Fibroblast of skin of abdomen (primary cell): ENCODE results near the gene ATF7IP.
"Not testable (repeated sequence)": the region's sequence is repeated elsewhere in the genome, so short reads cannot be mapped to it uniquely, and the experiment has no call there.

Source experiments
- DNase-seq: peaks from one replicate; pipeline ENCODE4 v3.0.0-alpha.2; 2013

Gene ATF7IP

DNA sequence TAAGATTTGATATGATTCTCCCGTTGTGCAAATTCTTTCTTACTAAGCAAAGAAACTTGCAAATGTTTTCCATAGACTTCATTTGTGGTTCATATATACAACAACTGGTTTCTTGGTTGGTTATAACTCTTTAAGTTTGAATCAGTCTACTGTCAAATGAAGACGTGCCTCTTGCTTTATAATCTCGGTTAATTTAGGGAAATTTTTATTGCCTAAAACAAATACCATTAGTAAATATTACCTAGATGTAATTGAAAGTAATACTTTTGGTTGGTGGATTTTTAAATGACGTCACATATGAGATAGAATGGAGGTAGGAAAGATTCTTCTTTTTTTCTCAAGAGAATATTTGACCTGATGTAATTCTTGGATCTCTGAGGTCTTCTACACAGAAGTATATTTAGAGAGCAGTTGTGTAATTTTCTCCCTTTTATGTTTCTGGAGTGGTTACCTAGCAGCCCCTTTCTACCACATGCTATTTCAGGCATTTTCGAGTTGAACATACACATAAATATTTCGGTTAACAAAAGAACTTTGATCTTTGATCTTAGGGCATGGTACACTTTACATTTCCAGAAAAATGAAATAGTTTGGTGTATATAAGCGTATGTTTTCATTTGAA is 1.7 kb downstream of the ATF7IP start:
- DNase-seq = peak; percentile 37

GRCh38 chr12:14369311-14369710 is 3.8 kb downstream of the ATF7IP start:
- no peak for DNase-seq

GRCh38 chr12:14373217-14373616 is 7.7 kb downstream of the ATF7IP start:
- DNase-seq = peak; percentile 51

DNA sequence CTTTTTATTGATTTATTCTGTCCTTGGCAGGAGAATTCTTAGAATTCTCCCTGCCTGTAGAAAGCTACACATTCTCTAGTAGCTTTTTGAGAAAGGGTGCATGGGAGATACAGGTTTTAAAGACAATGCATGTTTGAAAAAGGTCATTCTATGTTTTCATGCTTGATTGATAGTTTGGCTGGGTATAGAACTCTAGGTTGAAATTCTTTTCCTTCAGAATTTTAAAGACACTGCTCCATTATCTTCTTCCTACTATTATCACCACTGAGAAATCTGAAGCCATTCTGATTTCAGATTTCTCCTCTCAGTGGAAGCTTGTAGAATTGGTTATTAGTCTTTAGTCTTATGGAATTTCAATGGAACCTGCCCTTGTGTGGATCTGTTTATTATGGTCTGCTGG is 14.0 kb downstream of the ATF7IP start:
- DNase-seq = no peak

GRCh38 chr12:14384783-14385638 is 19.5 kb downstream of the ATF7IP start:
- DNase-seq = peak; percentile 91

DNA sequence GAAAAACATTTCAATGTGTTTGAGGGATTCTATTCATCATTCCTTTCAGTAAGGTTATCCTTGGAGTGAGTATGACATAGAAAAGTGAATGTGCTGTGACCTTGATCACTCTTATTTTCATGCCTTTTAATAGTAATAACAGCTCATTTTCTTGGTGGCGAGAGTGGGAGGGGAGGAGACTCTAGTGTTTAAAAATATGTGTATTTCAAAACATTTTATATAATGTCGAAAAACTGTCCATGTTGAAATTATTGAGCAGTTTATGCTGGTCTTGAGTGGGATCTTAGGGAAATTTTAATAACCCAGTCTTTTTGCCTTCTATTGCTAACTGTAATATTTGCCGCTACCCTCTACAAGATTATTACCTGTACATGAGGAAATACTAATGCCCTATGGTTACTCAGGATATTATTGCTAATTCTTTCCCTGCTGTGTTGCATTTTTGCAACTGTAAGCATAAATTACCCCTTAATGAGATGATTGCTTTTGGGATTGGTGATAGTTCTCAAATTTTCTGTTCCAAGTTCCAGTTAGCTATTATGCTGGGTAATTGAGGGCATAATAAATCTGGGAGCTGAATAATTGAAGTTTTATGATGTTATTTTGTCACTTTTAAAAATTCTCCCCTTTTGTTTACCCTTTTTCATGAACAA is 21.9 kb downstream of the ATF7IP start:
- DNase-seq = no peak

DNA sequence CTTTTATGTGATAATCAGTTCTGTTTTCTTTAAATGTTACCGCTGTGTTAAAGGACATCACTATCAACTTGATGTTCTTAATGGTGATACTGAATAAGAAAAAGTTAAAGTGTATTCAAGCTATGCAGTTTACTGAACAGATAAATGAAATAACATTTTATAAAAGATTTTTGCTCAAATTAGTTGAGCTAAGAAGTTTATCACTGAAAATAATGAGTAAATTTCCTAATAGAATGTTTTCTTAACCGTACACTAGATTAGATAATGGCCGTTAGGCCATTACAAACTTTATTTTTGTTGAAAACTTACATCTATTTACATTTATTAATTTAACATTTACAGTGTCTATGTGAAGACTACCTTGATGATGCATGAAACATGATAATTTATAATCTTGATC is 25.0 kb downstream of the ATF7IP start:
- no peak for DNase-seq

DNA sequence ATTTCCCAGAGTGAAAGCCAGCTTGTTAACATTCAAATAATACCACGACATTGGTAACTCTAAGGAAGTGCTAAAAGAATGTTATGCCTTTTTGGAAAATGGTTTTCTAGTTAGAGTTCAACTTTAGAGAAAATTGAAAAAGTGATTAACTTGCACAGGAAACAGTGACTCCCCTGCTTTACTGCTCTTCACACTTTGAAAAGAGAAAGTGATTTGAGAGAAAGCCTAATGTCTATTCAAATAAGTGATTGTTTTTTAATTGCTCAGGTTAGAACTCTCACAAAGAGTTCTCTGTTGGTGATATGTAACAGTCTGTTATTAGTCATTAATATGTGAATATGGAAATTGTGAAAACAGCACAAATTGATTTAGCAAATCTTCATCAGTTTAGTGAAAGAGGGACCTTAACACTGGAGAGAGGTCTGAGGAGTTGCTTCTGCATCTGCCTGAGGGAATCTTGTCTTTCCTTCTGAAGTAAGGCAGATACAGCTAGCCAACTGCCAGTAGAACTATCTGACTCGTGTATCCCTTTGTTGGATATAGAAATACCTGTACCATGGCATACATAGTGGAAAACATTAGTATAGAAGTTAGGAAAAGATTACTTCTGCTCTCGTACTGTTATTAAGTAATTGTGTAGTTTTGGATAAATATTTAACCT is 25.5 kb downstream of the ATF7IP start:
- no peak for DNase-seq

GRCh38 chr12:14393751-14394150 is 28.3 kb downstream of the ATF7IP start:
- DNase-seq = peak; percentile 29

GRCh38 chr12:14394317-14395073 is 29.0 kb downstream of the ATF7IP start:
- DNase-seq = peak; percentile 83

- DNase-seq = no peak
Measured at GRCh38 chr12:14395074-14395778, 29.7 kb downstream of the ATF7IP start.

- DNase-seq = no peak
Measured at GRCh38 chr12:14396071-14396470, 30.6 kb downstream of the ATF7IP start.

DNA sequence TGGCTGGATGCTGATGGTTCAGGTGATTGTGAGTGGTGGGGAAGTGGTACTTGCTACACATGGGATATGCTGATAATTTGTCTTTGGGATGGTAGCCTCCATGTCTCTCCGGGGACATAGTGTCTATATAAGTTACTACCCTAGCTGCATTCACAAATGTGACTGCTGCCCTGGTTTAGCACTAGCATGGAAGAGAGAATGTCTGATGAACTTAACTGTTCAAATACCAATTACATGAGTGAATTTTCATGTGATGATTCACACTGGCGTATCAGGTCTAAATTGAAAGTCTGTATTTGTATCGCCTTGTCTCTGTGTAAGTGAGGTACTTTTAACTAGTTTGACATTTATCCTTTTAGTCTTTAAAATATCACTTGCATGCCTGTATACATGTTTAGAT is 34.4 kb downstream of the ATF7IP start:
- peak; percentile 62 for DNase-seq

GRCh38 chr12:14400599-14400998 is 35.1 kb downstream of the ATF7IP start:
- no peak for DNase-seq

GRCh38 chr12:14401267-14401666 is 35.8 kb downstream of the ATF7IP start:
- not testable (repeated sequence) for DNase-seq

- no peak for DNase-seq
Measured at GRCh38 chr12:14402697-14403096, 37.2 kb downstream of the ATF7IP start.

DNA sequence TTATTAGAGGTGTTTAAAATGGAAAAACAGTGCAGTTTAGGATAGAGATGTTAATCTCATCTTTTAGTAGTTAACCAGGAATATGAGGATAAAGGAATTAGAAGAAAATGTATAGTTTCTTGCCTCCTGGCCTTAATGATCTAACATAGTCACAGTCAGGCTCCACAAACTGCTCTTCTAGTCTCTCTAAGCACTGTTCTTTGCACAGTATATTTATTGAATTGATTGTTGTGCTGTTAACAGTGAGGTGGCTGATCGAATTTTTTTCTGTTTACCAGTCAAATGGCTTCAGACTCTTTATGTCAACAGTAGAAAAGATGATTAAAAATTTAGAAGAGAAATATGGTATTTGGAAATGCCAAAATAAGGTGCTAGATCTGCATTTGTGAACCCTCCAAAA is 37.8 kb downstream of the ATF7IP start:
- DNase-seq = no peak

DNA sequence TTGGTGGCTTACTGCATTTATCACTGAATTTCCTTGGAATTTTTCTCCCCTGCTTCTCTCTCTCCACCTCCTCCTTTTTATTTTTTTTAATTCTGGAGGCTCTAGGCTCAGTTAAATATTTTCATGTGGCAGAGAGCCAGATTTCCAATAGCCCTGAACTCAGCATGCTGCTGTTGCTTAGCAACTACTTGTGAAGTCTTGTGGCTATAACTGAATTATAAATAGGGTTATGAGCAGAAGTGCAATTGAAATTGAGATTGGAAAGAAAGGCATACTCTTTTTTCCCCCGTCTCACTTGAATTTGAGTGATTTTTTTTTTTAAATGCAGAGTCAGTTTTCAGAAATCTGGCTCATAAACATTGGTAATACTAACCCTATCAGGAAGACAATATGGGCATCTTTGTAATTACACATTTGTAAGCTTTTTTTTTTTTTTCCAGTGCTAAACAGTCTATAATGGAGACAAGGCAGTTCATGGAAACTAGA is 38.3 kb downstream of the ATF7IP start:
- DNase-seq = peak; percentile 85

- not testable (repeated sequence) for DNase-seq
Measured at GRCh38 chr12:14405407-14405806, 39.9 kb downstream of the ATF7IP start.

DNA sequence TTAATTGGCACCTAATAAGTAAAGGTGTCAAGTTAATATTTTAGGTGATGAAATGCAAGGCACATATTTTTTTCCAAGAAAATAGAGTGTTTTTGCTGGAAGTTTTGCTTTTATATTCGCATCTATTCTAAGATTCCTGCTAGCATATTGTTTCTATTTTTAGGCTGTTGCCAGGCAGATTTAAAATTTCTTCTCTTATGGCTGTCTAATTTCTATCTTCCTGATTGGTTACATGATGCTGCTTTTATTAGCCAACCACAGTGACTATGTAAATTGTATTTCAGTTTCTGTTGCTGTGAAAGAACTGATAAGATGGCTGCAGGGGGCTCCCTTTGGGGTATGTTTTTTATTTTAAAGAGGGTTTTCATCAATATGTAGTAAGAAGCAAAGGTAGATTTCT is 42.7 kb downstream of the ATF7IP start:
- peak; percentile 47 for DNase-seq

- no peak for DNase-seq
Measured at GRCh38 chr12:14410177-14410576, 44.7 kb downstream of the ATF7IP start.
